Calu3 (cell line): ENCODE measurements around the gene SFT2D3. TPM values are rescaled to one million over a fixed set of nuclear protein-coding genes. Genes with fewer than 3 reads are reported as not detected.

Experiments
- BruUV-seq: library from RNA; stranded (reverse); fragments of 400-500 nt; replicated peaks from 2 replicates; lab custom pipeline; 2021; lab: Mats Ljungman, UMichigan
- CTCF ChIA-PET: fragments of 300-600 bp; sonication (Branson Sonifier 250); formaldehyde crosslinking; loops from one replicate; lab custom pipeline; 2022; ENCODE audit warnings: antibody characterized with exemption; lab: Charles Lee
- DNase-seq: peaks from one replicate; pipeline ENCODE4 v3.0.0; 2022
- H3K27ac Mint-ChIP-seq: one replicate; pipeline ENCODE4 v1.8.0; 2022; ENCODE audit warnings: mixed read lengths; ENCODE audit not compliant: unreplicated experiment
- H3K27me3 Mint-ChIP-seq: one replicate; pipeline ENCODE4 v1.8.0; 2022; ENCODE audit warnings: mixed read lengths; ENCODE audit not compliant: unreplicated experiment
- H3K36me3 Mint-ChIP-seq: one replicate; pipeline ENCODE4 v1.8.0; 2022; ENCODE audit warnings: mild to moderate bottlenecking, moderate library complexity, mixed read lengths; ENCODE audit not compliant: insufficient read depth, unreplicated experiment
- H3K4me1 Mint-ChIP-seq: one replicate; pipeline ENCODE4 v1.8.0; 2022; ENCODE audit warnings: mild to moderate bottlenecking, low read depth, mixed read lengths; ENCODE audit not compliant: unreplicated experiment
- H3K4me3 Mint-ChIP-seq: one replicate; pipeline ENCODE4 v1.8.0; 2022; ENCODE audit warnings: mild to moderate bottlenecking, low read depth, moderate library complexity, mixed read lengths; ENCODE audit not compliant: unreplicated experiment
- H3K9me3 Mint-ChIP-seq: one replicate; pipeline ENCODE4 v1.8.0; 2022; ENCODE audit warnings: low read depth, mixed read lengths; ENCODE audit not compliant: unreplicated experiment
- intact Hi-C: fragments of 100-400 bp; cut with micrococcal nuclease; formaldehyde crosslinking; loops from one replicate; pipeline ENCODE4 v1.10.0; 2022; ENCODE audit not compliant: unreplicated experiment
- total RNA-seq: library from RNA; stranded (reverse); gene quantifications from 2 replicates; pipeline ENCODE4 v1.2.3, GENCODE V29; 2022
- TF ChIP-seq, protein P1 (sequence below): fragments of 200-600 bp; IDR thresholded peaks from one replicate; pipeline ENCODE4 v1.8.0; 2022; ENCODE audit warnings: antibody characterized with exemption; ENCODE audit not compliant: unreplicated experiment

Gene SFT2D3
- total RNA-seq, 1 experiment from 2014 or later: 9.3 TPM

DNA sequence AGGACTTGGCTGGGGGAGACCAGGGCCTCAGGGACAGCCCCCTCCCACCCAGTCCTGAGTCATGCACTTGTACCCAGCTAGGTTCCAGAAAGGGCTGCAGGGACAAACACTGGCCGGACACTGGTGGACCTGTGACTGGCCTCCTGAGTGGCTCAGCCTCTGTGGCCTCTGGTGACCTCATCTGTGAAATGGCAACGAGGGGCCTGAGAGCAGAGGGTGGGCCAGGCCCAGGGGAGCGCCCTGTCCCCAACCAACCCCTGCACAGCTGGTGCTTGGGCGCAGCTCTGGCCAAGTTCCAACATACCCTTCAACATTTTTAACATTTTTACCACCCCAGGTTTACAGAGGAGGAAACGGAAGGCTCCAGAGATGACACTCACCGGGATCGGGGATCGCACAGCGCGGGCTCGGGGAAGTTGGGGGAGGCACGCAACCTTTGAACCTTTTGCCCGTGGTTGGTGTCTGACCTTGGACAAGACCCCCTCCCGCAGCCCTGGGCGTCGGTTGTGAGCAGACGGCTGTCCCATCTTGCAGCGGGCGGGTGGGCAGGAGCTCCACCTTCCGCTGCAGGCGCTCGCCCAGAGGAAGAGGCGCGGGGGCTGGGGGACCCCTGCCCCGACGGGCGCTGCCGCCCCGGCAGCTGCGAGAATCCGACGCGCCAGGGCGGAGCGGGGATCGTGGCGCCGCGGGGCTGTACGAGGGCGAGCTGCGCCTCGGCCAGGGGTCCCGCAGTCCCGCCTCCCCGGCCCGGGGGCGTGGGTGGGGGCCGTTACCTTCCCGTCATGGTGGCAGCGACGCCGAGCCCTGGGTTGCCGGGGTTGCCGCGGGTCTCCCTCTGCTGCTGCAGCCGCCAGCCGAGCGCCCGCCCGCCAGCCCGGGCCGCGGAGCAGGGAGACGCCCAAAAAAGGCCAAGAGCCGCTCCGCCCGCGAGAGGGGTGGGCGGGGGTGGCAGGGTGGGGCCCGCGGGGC lies 26.8 kb upstream of the SFT2D3 start:
- no peak overlapping the region for H3K27ac Mint-ChIP-seq
- CTCF ChIA-PET: interaction anchor here (0.9 to 1.6 kb wide), 3 partner anchors 21 to 253 kb away, joined by 3 to 4 read pairs (median 3); no protein-coding TSS in a partner anchor
- H3K27me3 Mint-ChIP-seq: peaks cover 94% of the 10 kb centered on the region

DNA sequence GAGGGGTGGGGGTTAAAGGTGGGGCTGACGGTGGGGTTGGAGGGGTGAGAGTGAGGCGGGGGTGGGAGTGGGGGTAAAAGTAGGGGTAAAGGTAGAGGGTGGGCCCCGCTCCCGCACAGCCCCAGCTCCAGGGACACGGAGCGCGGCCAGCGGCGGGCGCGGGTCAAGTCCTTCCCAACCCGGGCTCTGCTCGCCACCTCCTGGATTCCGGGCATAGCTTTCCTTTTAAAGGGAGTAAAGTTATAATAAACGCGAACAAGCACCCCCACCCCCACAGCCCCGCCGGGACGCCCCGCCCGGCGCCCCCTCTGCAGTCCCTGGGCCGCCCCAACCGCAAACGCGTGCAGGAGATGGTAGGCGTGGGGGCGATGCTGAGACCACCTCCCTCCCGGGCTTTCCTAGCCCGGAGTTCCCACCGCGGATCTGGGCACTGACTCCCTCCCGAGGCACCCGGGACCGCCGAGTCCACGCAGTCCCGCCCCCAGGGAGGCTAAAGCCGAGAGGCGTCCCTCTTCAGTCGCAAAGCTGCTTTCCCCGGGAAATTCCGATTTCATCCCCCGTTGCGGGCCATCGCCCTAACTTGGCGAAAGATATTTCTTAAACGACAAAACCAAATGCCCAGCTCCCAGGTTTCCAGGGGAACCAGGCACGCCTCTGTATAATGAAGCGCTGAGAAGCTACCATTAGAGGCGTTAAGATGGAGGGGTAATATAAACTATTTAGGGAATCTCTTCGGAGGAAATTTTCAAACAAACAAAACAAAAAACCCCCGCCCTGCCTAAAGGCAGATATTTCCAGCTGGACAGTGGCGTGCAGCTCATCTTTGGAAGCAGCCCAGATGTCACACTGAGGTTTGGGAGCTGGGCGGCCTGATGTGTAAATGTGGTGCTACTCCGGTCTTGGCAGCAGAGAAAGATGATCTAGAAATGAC lies 25.7 kb upstream of the SFT2D3 start, which contains the start of gene LIMS2:
LIMS2 (minus strand) TSS at position 200 of the 931 bp plus-strand sequence. CDS start 506 bp downstream, outside the sequence.
- H3K4me1 Mint-ChIP-seq: no peaks in the 10 kb centered on the region
- no TSS peak for BruUV-seq
- DNase-seq: peak; percentile 34
- H3K4me3 Mint-ChIP-seq: peak within 1 kb of the TSS; percentile 65
- CTCF ChIA-PET: interaction anchor here (0.7 to 1.6 kb wide), 2 partner anchors 20 to 36 kb away, joined by 3 to 4 read pairs; no protein-coding TSS in a partner anchor
- no peaks in the 10 kb centered on the region for H3K36me3 Mint-ChIP-seq
- no peaks in the 10 kb centered on the region for H3K9me3 Mint-ChIP-seq
- H3K27ac Mint-ChIP-seq: no peak within 1 kb of the TSS
- H3K27me3 Mint-ChIP-seq: peaks cover 86% of the 10 kb centered on the region
- TF ChIP-seq, protein P1, sequence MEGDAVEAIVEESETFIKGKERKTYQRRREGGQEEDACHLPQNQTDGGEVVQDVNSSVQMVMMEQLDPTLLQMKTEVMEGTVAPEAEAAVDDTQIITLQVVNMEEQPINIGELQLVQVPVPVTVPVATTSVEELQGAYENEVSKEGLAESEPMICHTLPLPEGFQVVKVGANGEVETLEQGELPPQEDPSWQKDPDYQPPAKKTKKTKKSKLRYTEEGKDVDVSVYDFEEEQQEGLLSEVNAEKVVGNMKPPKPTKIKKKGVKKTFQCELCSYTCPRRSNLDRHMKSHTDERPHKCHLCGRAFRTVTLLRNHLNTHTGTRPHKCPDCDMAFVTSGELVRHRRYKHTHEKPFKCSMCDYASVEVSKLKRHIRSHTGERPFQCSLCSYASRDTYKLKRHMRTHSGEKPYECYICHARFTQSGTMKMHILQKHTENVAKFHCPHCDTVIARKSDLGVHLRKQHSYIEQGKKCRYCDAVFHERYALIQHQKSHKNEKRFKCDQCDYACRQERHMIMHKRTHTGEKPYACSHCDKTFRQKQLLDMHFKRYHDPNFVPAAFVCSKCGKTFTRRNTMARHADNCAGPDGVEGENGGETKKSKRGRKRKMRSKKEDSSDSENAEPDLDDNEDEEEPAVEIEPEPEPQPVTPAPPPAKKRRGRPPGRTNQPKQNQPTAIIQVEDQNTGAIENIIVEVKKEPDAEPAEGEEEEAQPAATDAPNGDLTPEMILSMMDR: no peak
- intact Hi-C loops: no loop called here

More for the DNA sequence above, 26.8 kb upstream of the SFT2D3 start:
- no peaks in the 10 kb centered on the region for H3K9me3 Mint-ChIP-seq
- TF ChIP-seq, protein P1: no peak
- no peaks in the 10 kb centered on the region for H3K4me1 Mint-ChIP-seq
- intact Hi-C loops: no loop called here
- BruUV-seq: no TSS peak
- peak overlapping the region; percentile 65 for H3K4me3 Mint-ChIP-seq
- DNase-seq: peak; percentile 28
- H3K36me3 Mint-ChIP-seq: no peaks in the 10 kb centered on the region

DNA sequence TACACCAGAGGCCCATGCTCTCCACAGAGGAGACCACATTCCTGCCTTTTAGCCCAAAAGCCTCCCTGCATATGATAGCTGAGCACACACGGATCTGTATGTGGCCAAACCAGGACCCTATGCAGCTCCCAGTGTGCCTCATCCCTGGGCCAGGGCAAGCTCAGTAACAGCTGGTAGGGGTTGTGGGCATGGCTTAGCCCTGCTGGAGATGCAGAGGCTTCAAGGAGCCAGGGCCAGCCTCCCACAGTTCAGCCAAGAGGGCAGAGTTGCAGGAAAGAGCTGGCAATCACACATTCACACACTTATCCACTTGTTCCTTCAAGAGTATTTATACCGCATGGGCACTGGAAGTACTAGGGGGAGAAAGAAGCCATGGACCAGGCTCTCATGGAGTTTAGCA lies 24.4 kb upstream of the SFT2D3 start:
- BruUV-seq: no TSS peak
- CTCF ChIA-PET: interaction anchor here (0.6 kb wide), 1 partner anchor 13 kb away, joined by 8 read pairs; no protein-coding TSS in a partner anchor
- intact Hi-C loops: no loop called here
- no peak for DNase-seq
- Mint-ChIP-seq H3K4me1 (no peaks in the 10 kb centered on the region), H3K27me3 (peaks cover 86% of the 10 kb centered on the region), H3K9me3 (no peaks in the 10 kb centered on the region), H3K36me3 (no peaks in the 10 kb centered on the region), H3K4me3 (no peak overlapping the region), H3K27ac (no peak overlapping the region)
- TF ChIP-seq, protein P1: no peak

DNA sequence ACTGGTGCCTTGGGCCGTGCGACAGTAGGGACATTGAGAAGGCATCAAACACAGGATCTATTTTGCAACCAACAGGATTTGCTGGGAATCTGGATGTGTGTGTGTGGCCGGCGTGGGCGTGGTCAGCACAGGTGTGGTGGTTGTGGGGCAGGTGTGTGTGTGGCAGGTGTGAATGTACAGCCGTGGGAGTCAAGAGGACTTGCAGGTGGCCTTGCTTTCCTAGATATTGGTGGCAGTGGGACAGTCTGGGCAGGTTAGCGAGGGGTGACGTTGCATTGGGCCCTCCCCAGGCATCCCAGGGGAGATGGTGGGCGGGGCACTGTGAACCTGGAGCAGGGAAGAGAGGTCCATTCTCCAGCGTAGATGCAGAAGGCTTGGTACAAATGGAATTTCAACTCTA lies 22.8 kb upstream of the SFT2D3 start:
- H3K4me3 Mint-ChIP-seq: no peak overlapping the region
- H3K4me1 Mint-ChIP-seq: no peaks in the 10 kb centered on the region
- CTCF ChIA-PET: no interaction called here
- intact Hi-C loops: no loop called here
- no peaks in the 10 kb centered on the region for H3K36me3 Mint-ChIP-seq
- TF ChIP-seq, protein P1: no peak
- H3K9me3 Mint-ChIP-seq: no peaks in the 10 kb centered on the region
- BruUV-seq: no TSS peak
- no peak overlapping the region for H3K27ac Mint-ChIP-seq
- DNase-seq: no peak
- H3K27me3 Mint-ChIP-seq: peaks cover 77% of the 10 kb centered on the region
